GM13976 (cell line): ENCODE measurements around the gene PRRT1B.

Experiments
- DNase-seq: peaks from one replicate; pipeline ENCODE4 v3.0.0; 2012; ENCODE audit warnings: low spot score
- CTCF ChIP-seq: IDR thresholded peaks from 2 replicates; pipeline ENCODE4 v1.5.1; 2012; ENCODE audit warnings: borderline replicate concordance, mild to moderate bottlenecking; ENCODE audit not compliant: insufficient read depth; ENCODE audit errors: extremely low read depth, missing control alignments, control extremely low read depth
- in situ Hi-C: fragments of 300-500 bp; cut with MboI; formaldehyde crosslinking; loops from one replicate; pipeline ENCODE4 v1.12.0; 2022; ENCODE audit warnings: low sequenced_read_pairs, mixed read lengths, inconsistent platforms; ENCODE audit not compliant: unreplicated experiment

PRRT1B gene

GRCh38 chr9:131516100-131516499 lies 29.2 kb upstream of the PRRT1B start:
- DNase-seq = no peak
- no peak for TF ChIP-seq CTCF
- in situ Hi-C loops = no loop called here

DNA sequence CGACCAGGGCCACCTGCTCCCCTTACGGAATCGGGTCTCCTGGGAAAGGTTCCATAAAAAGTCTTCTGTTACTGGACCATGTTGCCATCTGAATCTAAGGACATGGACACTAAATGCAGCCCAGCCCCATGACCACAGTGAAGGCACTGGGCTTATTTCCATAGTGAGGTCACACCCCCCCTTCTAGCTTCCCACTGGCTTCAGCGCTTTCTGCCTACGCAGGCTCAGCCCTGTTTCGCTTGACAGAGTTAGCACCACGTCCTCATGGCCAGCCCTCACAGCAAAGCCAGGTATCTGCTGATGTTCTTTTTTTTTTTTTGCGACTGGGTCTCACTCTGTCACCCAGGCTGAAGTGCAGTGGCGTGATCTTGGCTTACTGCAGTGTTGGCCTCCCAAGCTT lies 28.4 kb upstream of the PRRT1B start:
- TF ChIP-seq CTCF = no peak
- DNase-seq = no peak
- in situ Hi-C loops = no loop called here

DNA sequence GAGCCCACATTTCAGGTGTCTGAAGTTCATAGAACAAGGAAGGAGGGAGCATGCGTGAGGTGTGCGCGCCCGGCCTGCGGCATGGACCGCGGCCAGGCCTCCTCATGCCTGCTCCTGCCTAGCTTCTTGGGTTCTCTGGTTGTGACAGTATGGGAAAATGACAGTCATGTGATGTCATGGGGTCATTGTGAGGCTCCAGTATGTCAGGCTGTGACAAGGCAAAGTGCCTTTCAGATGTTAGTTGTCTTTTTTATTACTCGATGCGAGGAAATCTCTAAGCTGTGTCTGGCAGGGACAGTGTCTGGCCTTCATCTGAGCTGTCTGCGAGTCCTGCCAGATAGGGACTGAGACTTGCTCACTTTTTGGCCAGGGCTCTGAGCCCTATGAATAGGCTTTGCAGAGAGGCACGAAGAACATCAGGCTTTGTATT lies 27.5 kb upstream of the PRRT1B start:
- in situ Hi-C loops = no loop called here
- no peak for DNase-seq
- TF ChIP-seq CTCF = no peak

GRCh38 chr9:131518553-131518952 lies 26.8 kb upstream of the PRRT1B start:
- no peak for TF ChIP-seq CTCF
- in situ Hi-C loops = no loop called here
- DNase-seq = no peak

- DNase-seq = no peak
- no peak for TF ChIP-seq CTCF
- in situ Hi-C loops = no loop called here
Observed at GRCh38 chr9:131520503-131520902, 24.8 kb upstream of the PRRT1B start.

GRCh38 chr9:131521203-131521602 lies 24.1 kb upstream of the PRRT1B start:
- DNase-seq = no peak
- TF ChIP-seq CTCF = no peak
- in situ Hi-C loops = no loop called here

DNA sequence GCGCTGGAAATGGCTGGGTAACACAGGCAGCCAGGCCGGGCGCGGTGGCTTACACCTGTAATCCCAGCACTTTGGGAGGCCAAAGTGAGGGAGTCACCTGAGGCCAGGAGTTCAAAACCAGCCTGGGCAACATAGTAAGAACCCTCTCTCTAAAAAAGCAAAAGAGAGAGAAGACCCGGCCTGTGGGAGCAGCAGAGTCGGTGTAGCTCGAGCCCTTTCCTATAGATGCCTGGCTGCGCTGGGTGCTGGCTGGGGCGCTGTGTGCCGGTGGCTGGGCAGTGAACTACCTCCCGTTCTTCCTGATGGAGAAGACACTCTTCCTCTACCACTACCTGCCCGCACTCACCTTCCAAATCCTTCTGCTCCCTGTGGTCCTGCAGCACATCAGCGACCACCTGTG lies 23.5 kb upstream of the PRRT1B start:
- no peak for TF ChIP-seq CTCF
- in situ Hi-C loops = no loop called here
- no peak for DNase-seq
